ENCODE measurements around the gene SEZ6L. TPM values are rescaled to one million over a fixed set of nuclear protein-coding genes. Genes with fewer than 3 reads are reported as not detected.

The SEZ6L gene
- not detected in 2 replicates for total RNA-seq

GRCh38 chr22:26169315-26170111 is at the start of gene SEZ6L:
SEZ6L (plus strand) TSS chr22:26169462; CDS start chr22:26169670, 208 bp downstream.
- DNase-seq (ENCODE audit: low read depth, low spot score) = no peak

- DNase-seq (ENCODE audit: low read depth, low spot score) = no peak
Measured at GRCh38 chr22:26122920-26123468, 46.3 kb upstream of the SEZ6L start.

GRCh38 chr22:26124991-26125725 is 44.1 kb upstream of the SEZ6L start:
- no peak for DNase-seq (ENCODE audit: low read depth, low spot score)

- DNase-seq (ENCODE audit: low read depth, low spot score) = no peak
Measured at GRCh38 chr22:26127126-26127525, 42.1 kb upstream of the SEZ6L start.

GRCh38 chr22:26127556-26127955 is 41.7 kb upstream of the SEZ6L start:
- no peak for DNase-seq (ENCODE audit: low read depth, low spot score)

GRCh38 chr22:26131589-26132154 is 37.6 kb upstream of the SEZ6L start:
- no peak for DNase-seq (ENCODE audit: low read depth, low spot score)

- no peak for DNase-seq (ENCODE audit: low read depth, low spot score)
Measured at GRCh38 chr22:26134654-26135330, 34.5 kb upstream of the SEZ6L start.

GRCh38 chr22:26135806-26136205 is 33.5 kb upstream of the SEZ6L start:
- no peak for DNase-seq (ENCODE audit: low read depth, low spot score)

- DNase-seq (ENCODE audit: low read depth, low spot score) = no peak
Measured at GRCh38 chr22:26139310-26139709, 30.0 kb upstream of the SEZ6L start.

GRCh38 chr22:26141831-26142230 is 27.4 kb upstream of the SEZ6L start:
- no peak for DNase-seq (ENCODE audit: low read depth, low spot score)

- no peak for DNase-seq (ENCODE audit: low read depth, low spot score)
Measured at GRCh38 chr22:26143806-26144325, 25.4 kb upstream of the SEZ6L start.

- DNase-seq (ENCODE audit: low read depth, low spot score) = no peak
Measured at GRCh38 chr22:26159886-26160285, 9.4 kb upstream of the SEZ6L start.

- DNase-seq (ENCODE audit: low read depth, low spot score) = no peak
Measured at GRCh38 chr22:26161746-26162145, 7.5 kb upstream of the SEZ6L start.

- no peak for DNase-seq (ENCODE audit: low read depth, low spot score)
Measured at GRCh38 chr22:26162926-26163325, 6.3 kb upstream of the SEZ6L start.

- no peak for DNase-seq (ENCODE audit: low read depth, low spot score)
Measured at GRCh38 chr22:26164174-26164573, 5.1 kb upstream of the SEZ6L start.

- DNase-seq (ENCODE audit: low read depth, low spot score) = no peak
Measured at GRCh38 chr22:26168330-26168851, 871 bp upstream of the SEZ6L start.

- DNase-seq (ENCODE audit: low read depth, low spot score) = no peak
Measured at GRCh38 chr22:26168939-26169314, 335 bp upstream of the SEZ6L start.

- DNase-seq (ENCODE audit: low read depth, low spot score) = no peak
Measured at GRCh38 chr22:26170112-26170492, 840 bp downstream of the SEZ6L start.

- no peak for DNase-seq (ENCODE audit: low read depth, low spot score)
Measured at GRCh38 chr22:26170795-26171580, 1.7 kb downstream of the SEZ6L start.

GRCh38 chr22:26172389-26172990 is 3.2 kb downstream of the SEZ6L start:
- no peak for DNase-seq (ENCODE audit: low read depth, low spot score)
